Measurements from ENCODE around the gene OSM. TPM values are rescaled to one million over a fixed set of nuclear protein-coding genes. Genes with fewer than 3 reads are reported as not detected.

The OSM gene
- total RNA-seq, 4 donors from 2014 or later = 0.82 to 7.3 (median 1.0) TPM

DNA sequence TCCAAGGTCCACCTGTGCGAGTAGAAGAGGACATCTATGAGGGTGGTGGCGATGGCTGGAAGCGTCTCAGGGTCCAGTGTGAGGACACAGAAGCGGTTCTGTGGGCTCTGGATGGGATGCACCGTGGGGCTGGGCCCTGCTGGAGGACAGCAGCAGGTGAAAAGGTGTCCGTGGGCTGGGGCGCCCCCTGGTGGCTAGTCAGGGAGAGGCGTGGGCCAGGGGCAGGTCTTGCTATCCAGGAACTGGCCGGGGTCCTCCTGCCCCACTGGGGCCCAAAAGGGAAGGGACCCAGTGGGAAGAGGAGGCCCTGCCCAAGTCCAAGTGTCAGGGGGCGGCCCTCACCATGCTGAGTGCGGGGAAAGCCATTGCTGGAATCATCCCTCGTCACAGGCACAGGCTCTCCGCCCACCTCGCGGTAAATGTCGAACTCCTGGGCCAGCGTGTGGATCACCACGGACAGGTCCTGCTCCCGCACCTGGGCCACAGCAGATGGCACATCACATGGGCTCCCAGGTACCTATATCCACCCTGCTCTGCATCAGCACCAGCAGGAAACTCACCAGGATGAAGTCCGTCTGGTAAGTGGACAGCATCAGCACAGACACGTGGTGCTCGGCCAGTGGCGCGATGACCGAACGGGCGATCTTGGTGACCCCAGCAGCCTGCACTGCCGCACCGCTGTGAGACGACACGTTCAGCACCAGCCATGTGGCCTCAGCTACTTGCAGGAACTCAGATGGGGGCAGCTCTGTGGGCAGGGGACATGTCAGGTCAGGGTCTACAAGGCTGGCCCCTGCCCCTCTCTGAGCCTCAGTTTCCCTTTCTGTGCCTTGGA is 20.4 kb upstream of the OSM start:
- TF ChIP-seq, protein P1, sequence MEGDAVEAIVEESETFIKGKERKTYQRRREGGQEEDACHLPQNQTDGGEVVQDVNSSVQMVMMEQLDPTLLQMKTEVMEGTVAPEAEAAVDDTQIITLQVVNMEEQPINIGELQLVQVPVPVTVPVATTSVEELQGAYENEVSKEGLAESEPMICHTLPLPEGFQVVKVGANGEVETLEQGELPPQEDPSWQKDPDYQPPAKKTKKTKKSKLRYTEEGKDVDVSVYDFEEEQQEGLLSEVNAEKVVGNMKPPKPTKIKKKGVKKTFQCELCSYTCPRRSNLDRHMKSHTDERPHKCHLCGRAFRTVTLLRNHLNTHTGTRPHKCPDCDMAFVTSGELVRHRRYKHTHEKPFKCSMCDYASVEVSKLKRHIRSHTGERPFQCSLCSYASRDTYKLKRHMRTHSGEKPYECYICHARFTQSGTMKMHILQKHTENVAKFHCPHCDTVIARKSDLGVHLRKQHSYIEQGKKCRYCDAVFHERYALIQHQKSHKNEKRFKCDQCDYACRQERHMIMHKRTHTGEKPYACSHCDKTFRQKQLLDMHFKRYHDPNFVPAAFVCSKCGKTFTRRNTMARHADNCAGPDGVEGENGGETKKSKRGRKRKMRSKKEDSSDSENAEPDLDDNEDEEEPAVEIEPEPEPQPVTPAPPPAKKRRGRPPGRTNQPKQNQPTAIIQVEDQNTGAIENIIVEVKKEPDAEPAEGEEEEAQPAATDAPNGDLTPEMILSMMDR (IDR thresholded peaks at IDR 0.05; ENCODE audit: low read depth) = no peak

DNA sequence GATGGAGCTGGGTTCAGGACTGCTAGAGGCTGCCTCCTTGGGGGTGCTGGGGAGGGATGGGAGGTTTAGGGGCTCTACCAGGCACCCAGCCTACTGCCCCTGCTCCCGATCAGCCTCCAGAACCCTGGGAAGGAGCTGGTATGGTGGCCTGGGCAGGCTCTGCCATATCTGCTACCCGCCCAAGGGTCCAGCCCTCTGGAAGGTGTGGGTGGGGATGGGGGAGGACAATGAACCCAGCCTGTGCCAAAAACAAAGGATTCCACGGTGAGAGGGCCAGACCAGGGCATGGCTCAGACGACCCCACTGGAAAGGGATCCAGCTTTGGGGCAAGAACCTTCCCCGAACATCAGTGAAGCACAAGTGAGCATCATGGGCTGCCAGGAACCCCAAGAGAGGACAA is 19.7 kb upstream of the OSM start:
- TF ChIP-seq, protein P1 (IDR thresholded peaks at IDR 0.05; ENCODE audit: low read depth) = no peak

DNA sequence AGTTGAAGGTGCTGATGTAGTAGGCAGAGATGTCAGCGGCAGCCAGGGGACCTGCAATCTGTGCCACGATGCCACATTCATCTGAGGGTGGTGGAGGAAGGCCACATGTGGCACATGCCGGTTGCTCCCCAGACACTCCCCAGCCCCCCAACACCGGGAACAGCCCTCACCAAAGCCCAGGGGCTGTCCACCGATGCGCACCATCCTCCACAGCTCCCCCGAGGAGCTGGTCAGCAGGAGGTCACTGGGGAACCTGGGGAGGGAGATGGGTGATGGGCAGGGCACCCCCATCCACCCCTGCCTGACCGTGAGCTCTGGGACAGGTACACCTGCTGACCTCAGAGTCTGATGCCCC is 19.2 kb upstream of the OSM start:
- TF ChIP-seq, protein P1 (IDR thresholded peaks at IDR 0.05; ENCODE audit: low read depth) = no peak

DNA sequence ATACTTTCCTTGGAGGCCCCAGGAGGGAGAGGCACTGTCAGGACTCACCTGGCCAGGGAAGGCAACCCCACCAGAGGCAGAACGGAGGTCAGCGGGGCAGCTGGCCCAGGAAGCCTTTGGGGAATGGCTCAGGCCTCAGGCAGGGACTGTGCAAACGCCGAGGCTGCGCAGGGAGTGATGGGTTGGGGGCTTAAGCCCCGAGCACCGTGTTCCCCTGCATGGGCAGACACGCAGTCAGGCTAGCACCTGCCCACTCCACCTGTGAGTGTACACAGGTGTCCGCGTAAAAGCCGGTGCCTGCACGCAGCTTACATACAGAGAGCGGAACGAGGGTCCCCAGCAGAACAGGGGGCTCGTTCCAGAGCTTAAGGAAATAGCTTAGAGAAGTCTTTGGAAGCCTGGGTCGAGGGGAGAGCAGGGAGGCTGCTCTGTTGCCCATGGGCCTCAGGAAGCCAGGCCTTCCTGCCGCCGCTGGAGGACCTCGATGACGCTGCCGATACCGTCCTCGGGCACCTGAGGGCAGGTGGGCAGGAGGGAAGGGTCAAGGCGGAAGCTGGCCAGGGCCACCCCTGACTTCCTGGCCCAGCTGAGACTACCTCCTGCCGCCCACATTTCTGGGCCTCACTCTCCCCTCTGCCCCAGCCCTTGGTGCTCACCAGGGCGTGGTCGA is 18.7 kb upstream of the OSM start:
- TF ChIP-seq, protein P1 (IDR thresholded peaks at IDR 0.05; ENCODE audit: low read depth) = no peak

DNA sequence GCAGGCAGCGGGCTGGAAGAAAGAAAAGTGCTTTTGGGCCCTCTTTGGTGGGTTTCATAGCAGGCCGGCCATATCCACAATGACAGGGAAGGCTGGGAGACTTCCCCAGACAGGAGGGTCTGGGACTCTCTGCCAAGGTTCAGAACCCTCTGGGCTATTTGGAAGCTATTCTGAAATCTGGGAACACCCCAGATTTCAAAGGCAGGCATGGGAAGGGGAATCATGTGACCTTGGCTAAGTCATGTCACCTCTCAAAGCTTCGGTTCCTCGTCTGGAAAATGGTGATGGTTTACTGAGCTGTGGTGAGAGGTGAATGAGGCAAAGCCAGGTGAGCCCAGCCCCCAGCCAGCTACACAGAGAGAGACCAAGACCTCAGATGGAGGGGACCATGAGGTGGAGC is 18.0 kb upstream of the OSM start:
- TF ChIP-seq, protein P1 (IDR thresholded peaks at IDR 0.05; ENCODE audit: low read depth) = no peak

DNA sequence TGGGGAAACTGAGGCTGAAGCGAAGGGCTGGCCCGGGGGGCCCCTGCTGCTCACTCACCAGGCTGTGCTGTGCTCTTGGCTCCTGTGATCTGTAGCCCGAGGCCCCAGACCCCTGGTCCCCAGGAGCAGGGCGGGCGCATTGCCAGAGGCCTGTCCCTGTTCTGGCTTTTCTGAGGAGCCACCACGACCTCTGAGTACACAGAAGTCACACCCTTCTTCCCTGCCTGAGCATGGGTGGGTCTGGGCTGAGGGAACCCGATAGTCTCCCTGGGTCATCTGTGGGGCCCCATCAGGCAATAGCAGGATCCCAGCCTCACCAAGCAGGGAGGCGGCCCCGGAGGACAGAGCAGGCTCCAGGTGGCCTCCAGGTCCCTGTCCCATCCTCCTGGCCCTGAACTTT is 17.5 kb upstream of the OSM start:
- TF ChIP-seq, protein P1 (IDR thresholded peaks at IDR 0.05; ENCODE audit: low read depth) = no peak

DNA sequence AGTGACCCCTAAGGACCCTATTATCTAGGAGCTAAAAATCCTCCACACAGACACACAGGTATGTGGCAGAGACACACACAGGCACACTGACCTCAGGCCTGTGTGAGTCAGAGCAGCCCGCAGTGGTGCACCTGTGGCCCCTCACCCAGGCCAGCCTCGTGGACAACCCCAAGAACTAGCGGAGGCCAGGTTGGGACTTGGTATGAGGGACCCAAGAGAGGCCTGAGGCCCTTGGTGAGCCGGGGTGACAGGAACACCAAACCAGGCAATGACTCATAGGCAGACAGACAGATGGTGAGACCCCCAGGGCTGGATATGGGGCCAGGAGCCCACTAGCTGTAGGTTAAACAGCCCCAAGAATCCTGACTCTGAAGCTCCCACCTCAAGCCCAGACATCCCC is 16.7 kb upstream of the OSM start:
- TF ChIP-seq, protein P1 (IDR thresholded peaks at IDR 0.05; ENCODE audit: low read depth) = no peak

Measured in subcutaneous adipose tissue (tissue), 4 donors.